Activated T-helper 1 cell treated with anti-CD3 and anti-CD28 coated beads, Interleukin-2, amount 50 U/mL, for 16 hours (primary cell): ENCODE data around the gene FGF1.

Experiments
- DNase-seq, 2 donors: peaks; one replicate each; pipeline ENCODE4 v3.0.0-alpha.2; 2020; ENCODE audit warnings: low read depth in 1 of 2, low spot score in 1 of 2

The FGF1 gene

DNA sequence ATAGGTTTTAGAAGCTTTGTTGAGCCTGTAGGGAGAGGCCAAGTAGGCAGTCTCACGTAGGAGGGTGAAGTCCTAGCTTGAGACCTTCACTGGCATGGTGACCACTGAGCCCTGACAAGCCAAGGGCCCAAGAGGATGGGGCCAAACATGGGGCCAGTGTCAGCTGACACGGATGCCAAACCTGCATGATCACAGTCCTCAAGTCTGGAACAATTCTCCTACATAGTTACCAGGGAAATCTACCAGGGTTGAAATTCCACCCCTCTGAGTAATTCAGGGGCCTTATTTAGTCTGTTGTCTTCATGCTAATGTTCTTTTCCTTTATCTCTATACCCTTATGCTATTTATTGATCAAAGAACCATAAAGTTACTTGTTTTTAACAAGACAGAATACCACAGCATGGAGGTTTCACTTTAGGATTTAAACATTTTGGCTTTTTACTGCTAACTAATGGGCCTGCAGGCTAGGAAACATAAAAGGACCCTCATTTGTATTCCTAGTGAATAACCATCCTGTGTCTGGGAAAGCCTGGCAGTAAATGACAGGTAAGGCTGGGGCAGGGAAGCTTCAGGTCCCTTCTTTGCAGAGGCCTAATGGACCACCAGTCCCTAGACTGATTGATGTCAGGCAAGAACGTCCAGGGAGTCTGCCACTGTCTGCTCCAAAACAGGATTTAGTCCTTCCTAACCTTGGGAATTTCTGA is 140.8 kb downstream of the FGF1 start:
- DNase-seq = no peak

DNA sequence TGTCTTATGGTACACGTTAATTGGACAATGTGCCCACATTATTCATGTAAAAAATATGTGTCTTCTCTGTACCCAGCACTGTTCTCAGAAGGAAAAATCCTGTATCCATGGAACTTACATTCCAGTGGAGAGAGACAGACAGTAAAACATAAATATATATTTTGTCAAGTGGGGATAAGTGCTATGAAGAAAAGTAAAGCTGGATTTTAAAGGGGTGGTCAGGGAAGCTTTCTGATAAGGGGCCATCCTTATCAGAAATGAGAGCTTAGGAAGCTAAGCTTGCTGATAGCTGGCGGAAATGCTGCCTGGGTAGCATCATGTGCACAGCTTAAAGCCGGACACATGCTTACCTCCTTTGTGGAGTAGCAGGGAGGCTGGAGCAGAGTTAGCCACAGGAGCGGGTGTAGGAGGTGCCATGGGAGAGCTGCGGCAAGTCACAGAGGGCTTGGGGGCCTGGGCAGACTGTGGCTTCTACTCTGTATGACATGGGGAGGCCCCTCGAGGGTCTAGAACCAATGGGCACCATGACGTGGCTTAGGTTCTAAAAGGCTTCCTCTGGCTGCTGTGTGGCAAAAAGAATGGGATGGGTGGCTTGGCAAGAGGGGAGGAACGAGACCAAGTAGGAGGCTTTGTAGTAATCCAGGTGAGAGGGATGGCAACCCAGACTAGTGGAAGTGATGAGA is 141.7 kb downstream of the FGF1 start:
- DNase-seq = no peak

DNA sequence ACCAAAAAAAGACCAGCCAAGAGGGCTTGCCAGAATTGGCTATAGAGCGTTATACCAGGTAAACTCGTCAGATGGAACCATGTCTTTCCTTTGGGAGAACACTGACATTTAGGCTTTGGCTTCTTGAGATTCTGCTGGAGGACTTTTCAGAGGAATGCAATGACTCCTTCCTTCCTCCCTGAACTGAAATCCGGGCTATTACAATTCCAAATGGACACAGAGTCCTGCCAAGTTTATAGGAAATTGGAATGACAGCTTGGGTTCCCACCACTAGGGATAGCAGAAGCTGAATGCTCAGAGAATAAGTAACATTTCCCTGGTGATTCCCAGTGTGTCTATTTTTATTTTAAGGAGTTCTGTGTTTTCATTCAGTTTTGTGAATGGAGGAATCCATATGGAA is 143.0 kb downstream of the FGF1 start:
- DNase-seq = no peak
